Limb (tissue), 2 donors: ENCODE data around the gene CCZ1B.
"Not testable (repeated sequence)": the region's sequence is repeated elsewhere in the genome, so short reads cannot be mapped to it uniquely, and the experiment has no call there.

Experiments used
- DNase-seq, 2 donors: peaks; one replicate each; pipeline ENCODE4 v3.0.0-alpha.2; 2016; ENCODE audit errors: extremely low spot score in 2 of 2

Gene CCZ1B

GRCh38 chr7:6831018-6831725 lies 5.1 kb upstream of the CCZ1B start:
- DNase-seq = no peak

GRCh38 chr7:6830026-6830425 lies 4.0 kb upstream of the CCZ1B start:
- DNase-seq = not testable (repeated sequence)

GRCh38 chr7:6829616-6830015 lies 3.5 kb upstream of the CCZ1B start:
- not testable (repeated sequence) for DNase-seq

DNA sequence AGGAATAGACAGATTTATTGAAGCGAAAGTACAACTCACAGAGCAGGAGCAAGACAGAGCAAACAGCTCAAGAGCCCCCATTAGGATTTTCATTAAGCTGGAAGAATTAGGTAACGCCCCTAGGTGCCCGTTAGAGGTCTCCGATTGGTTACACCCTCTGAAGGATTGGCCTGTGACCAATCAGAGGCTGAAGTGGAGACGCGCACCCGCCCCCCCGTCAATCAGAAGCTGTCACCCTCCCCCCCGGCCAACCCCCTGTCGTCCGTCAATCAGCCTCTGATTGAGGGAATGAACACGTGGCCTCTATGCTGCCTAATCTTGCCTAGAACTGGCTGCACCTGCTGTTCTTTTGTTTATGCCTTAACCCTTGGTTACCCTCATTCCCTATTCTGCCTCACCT lies 1.1 kb upstream of the CCZ1B start:
- peak in 1 of 2 donors; percentile 45 for DNase-seq

GRCh38 chr7:6825236-6826125 lies 594 bp downstream of the CCZ1B start:
- DNase-seq = not testable (repeated sequence)

DNA sequence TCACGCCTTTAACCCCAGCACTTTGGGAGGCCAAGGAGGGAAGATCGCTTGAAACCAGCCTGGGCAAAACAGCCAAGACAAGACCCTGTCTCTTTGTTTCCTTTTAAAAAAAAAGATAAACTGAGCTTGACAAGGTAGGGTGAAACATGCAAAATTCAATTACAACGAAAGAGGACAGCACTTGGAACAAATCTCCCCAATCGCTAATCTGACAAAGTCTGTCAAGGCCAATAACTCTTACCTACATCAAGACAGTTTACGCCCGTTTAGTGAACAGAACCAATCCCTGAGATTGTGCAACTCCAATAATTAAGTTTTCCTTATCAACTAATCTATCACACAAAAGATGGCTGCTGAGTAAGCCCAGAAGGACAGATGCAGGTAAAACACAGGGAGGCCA lies 4.5 kb downstream of the CCZ1B start:
- DNase-seq = not testable (repeated sequence)

DNA sequence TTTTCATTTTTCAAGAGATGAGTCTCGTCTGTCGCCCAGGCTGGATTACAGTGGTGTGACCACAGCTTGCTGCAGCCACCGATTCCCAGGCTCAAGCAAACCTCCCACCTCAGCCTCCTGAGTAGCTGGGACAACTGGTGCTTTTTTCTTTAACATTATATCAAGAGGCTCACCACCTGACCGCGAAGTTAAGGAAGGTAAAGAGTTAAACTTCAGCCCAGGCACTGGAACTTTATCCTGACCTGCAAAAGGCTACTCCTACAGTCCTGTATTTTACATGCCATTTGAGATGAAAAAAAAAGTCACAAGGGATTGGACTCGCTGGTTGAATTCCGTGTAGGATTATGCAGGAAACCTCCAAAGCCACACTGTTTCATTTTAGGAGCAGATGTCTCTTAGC lies 10.6 kb downstream of the CCZ1B start:
- not testable (repeated sequence) for DNase-seq

GRCh38 chr7:6813011-6813410 lies 13.1 kb downstream of the CCZ1B start:
- not testable (repeated sequence) for DNase-seq

DNA sequence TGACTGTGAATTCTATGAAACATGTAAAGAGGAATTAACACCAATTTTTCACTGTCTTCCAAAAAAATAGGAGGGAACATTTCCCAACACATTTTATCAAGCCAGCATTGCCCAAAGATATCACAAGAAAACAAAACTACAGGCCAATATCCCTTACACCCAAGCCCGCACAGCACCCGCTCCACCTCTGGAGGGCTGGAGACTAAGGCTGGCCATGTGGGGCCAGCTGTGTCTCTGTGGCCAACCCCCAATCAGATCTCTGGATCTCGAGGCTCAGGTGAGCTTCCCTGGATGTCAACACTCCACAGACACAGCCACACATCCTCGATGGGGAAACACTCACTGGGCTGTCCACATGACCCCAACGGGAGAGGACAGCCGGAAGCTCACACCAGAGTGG lies 18.1 kb downstream of the CCZ1B start:
- not testable (repeated sequence) for DNase-seq

- not testable (repeated sequence) for DNase-seq
Measured at GRCh38 chr7:6807393-6807918, 18.6 kb downstream of the CCZ1B start.

DNA sequence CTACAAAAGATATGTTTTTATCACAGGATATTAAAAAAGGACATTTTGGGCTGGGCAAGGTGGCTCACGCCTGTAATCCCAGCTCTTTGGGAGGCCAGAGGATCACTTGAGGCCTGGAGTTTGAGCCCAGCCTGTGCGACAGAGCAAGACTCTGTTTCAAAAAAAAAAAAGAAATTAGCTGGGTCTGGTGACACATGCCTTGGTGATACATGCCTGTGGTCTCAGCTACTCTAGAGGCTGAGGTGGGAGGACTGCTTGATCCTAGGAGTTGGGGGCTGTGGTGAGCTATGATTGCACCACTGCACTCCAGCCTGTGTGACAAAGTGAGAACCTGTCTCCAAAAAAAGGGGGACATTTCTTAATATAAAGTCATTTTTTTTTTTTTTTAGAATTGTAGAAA lies 25.7 kb downstream of the CCZ1B start:
- DNase-seq = not testable (repeated sequence)

- not testable (repeated sequence) for DNase-seq
Measured at GRCh38 chr7:6799887-6800286, 26.2 kb downstream of the CCZ1B start.

- DNase-seq = not testable (repeated sequence)
Measured at GRCh38 chr7:6798047-6798446, 28.0 kb downstream of the CCZ1B start.

DNA sequence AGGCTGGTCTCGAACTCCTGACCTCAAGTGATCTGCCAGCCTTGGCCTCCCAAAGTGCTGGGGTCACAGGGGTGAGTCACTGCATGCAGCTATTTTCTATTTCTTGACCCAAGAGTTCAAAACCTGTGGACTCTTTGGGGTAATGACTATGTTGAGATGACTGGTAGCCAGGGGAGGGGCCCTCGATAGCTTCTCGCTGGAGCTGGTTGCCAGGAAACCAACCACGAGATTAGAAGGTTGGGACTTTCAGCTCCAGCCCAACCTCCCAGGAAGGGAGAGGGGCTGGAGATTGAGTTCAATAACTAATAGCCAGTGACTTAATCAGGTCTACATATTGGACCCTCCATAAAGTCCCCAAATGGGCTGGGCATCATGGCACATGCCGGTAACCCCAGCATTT lies 28.9 kb downstream of the CCZ1B start:
- DNase-seq = not testable (repeated sequence)

DNA sequence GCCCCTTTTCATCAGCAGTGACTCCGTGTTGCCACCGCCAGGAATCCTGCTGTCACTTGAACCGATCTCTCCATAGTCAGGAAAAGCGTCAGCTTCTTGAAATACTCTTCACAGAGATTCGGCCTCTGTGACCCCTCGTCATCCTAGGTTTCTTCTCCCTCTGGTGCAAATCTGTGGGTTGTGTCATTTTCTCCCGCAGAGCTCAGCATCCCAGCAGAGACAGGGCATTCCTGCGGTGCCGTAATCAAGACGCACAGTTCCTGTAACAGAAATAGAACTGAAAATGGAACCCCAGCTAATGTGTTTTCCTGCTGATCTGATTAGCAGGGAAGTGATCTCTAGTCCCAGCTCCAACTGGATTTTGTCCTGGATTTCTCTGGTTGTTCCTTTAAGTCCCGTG lies 31.8 kb downstream of the CCZ1B start:
- not testable (repeated sequence) for DNase-seq

- DNase-seq = not testable (repeated sequence)
Measured at GRCh38 chr7:6792113-6792872, 33.8 kb downstream of the CCZ1B start.

GRCh38 chr7:6789353-6789752 lies 36.7 kb downstream of the CCZ1B start:
- DNase-seq = not testable (repeated sequence)

GRCh38 chr7:6781581-6781980 lies 44.5 kb downstream of the CCZ1B start:
- DNase-seq = not testable (repeated sequence)

DNA sequence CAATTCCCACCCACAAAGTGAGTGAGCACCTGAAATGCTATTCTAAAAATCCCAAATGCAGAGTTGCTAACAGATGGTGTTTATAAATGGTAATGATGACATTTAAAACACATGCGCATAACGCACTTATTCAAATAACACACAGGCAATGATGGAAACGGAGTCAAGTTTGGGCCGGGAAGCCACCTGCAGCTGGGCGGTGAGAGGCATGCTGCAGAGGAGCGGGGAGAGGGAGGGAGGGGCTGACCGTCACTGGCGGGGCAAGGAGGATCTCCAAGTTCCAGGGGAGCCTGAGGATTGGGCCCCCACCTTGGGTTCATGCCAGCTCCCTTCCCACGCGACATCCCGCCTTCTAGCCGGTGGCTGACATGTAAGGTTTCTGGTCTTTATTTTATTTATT lies 64.9 kb downstream of the CCZ1B start:
- DNase-seq = not testable (repeated sequence)

DNA sequence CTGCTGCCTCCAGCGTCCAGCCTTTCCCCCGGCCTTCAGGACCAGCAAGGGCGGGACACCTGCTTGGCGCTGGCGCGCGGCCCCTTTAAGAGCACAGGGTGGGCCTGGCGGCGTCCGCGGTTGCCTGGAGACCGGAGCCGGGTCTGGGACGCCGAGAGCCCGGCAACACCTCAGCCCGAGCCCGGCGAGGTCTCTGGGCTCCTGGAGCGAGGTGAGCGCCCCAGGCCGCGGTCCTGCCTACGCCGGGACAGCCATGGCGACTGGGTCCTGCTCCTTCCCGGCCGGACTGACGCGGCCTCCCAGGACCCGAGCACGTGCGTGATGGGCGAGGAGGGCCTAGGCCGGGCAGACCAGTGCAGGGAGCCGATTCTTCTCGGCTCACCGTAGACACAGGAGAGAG lies 72.1 kb downstream of the CCZ1B start, which contains the start of gene RSPH10B2:
Gene RSPH10B2, plus strand, starts transcription at position 140 of the 400 bp plus-strand sequence. CDS start 3,575 bp downstream, outside the sequence.
- DNase-seq = not testable (repeated sequence)

- not testable (repeated sequence) for DNase-seq
Measured at GRCh38 chr7:6750173-6750572, 75.9 kb downstream of the CCZ1B start.
